Body of pancreas (tissue), 4 donors: Measurements from ENCODE around the gene KDM4C.

ENCODE experiments used
- POLR2A ChIP-seq, 3 donors: fragments of 450-650 bp; IDR thresholded peaks; one replicate each; pipeline ENCODE4 v1.6.1; 2016; ENCODE audit warnings: antibody characterized with exemption in 3 of 3, mild to moderate bottlenecking in 2 of 3
- TF ChIP-seq, protein P1 (sequence below), 7 experiments: fragments of 450-650 bp in 4 of 7; fragments of 200-600 bp in 3 of 7; sonication (generic) in 3 of 7; IDR thresholded peaks; one replicate each; pipeline ENCODE4 v1.5.1; 2016 to 2019; ENCODE audit warnings: antibody characterized with exemption in 7 of 7

DNA sequence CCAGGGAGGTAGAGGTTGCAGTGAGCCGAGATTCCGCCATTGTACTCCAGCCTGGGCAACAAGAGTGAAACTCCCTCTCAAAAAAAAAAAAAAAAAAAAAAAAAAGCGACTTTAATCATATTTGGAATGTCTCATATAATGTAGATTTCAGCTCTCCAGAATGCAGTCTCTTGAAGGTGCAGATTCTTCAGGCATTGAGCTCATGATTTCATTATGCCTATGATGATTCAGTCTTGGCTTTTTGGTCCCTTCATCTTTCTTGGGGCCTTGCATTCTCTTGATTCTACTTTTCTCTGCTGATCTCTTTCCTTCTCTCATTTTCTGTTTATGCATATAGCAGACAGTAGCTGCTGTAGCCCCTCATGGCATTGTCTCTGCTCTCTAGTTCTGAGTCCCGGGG, 22.9 kb downstream of the KDM4C start:
- TF ChIP-seq, protein P1, sequence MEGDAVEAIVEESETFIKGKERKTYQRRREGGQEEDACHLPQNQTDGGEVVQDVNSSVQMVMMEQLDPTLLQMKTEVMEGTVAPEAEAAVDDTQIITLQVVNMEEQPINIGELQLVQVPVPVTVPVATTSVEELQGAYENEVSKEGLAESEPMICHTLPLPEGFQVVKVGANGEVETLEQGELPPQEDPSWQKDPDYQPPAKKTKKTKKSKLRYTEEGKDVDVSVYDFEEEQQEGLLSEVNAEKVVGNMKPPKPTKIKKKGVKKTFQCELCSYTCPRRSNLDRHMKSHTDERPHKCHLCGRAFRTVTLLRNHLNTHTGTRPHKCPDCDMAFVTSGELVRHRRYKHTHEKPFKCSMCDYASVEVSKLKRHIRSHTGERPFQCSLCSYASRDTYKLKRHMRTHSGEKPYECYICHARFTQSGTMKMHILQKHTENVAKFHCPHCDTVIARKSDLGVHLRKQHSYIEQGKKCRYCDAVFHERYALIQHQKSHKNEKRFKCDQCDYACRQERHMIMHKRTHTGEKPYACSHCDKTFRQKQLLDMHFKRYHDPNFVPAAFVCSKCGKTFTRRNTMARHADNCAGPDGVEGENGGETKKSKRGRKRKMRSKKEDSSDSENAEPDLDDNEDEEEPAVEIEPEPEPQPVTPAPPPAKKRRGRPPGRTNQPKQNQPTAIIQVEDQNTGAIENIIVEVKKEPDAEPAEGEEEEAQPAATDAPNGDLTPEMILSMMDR (IDR thresholded peaks at IDR 0.05), result no peak
- no peak for TF ChIP-seq POLR2A (IDR thresholded peaks at IDR 0.05)
